ENCODE data around the gene PHACTR4.

Gene PHACTR4

GRCh38 chr1:28516518-28516956 lies 147.0 kb downstream of the PHACTR4 start:
- H3K79me2 ChIP-seq (ENCODE audit: low read length) = peaks cover 38% of the 10 kb centered on the region
- H3K9ac ChIP-seq (ENCODE audit: low read length) = 0 out of 2 replicates have a peak overlapping the region, but pooled peaks have one; percentile 5
- H2AFZ ChIP-seq (ENCODE audit: low read depth, low read length) = no peak overlapping the region
- H3K36me3 ChIP-seq (replicated peaks; ENCODE audit: low read depth, low read length) = peaks cover 15% of the 10 kb centered on the region
- H3K4me2 ChIP-seq (ENCODE audit: low read length) = peak overlapping the region; percentile 73
- no peak overlapping the region for H3K4me3 ChIP-seq (ENCODE audit: low read length)
- TF ChIP-seq, protein P1, sequence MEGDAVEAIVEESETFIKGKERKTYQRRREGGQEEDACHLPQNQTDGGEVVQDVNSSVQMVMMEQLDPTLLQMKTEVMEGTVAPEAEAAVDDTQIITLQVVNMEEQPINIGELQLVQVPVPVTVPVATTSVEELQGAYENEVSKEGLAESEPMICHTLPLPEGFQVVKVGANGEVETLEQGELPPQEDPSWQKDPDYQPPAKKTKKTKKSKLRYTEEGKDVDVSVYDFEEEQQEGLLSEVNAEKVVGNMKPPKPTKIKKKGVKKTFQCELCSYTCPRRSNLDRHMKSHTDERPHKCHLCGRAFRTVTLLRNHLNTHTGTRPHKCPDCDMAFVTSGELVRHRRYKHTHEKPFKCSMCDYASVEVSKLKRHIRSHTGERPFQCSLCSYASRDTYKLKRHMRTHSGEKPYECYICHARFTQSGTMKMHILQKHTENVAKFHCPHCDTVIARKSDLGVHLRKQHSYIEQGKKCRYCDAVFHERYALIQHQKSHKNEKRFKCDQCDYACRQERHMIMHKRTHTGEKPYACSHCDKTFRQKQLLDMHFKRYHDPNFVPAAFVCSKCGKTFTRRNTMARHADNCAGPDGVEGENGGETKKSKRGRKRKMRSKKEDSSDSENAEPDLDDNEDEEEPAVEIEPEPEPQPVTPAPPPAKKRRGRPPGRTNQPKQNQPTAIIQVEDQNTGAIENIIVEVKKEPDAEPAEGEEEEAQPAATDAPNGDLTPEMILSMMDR (IDR thresholded peaks at IDR 0.05; ENCODE audit: low read depth, low read length) = no peak
- TF ChIP-seq EZH2phosphoT487 (IDR thresholded peaks at IDR 0.05; ENCODE audit: low read depth) = no peak
- no peaks in the 10 kb centered on the region for H4K20me1 ChIP-seq (ENCODE audit: insufficient read depth, low read length)
- H3K27ac ChIP-seq (ENCODE audit: low read length) = peak overlapping the region; percentile 77
- H3K9me3 ChIP-seq (ENCODE audit: insufficient read depth, low read length) = no peaks in the 10 kb centered on the region
- H3K27me3 ChIP-seq (ENCODE audit: low read depth, low read length) = no peaks in the 10 kb centered on the region
- H3K4me1 ChIP-seq (ENCODE audit: low read length) = peaks cover 20% of the 10 kb centered on the region

- peak overlapping the region; percentile 98 for H3K9ac ChIP-seq (ENCODE audit: low read length)
- H4K20me1 ChIP-seq (ENCODE audit: insufficient read depth, low read length) = no peaks in the 10 kb centered on the region
Measured at GRCh38 chr1:28517649-28517999, 148.1 kb downstream of the PHACTR4 start.

DNA sequence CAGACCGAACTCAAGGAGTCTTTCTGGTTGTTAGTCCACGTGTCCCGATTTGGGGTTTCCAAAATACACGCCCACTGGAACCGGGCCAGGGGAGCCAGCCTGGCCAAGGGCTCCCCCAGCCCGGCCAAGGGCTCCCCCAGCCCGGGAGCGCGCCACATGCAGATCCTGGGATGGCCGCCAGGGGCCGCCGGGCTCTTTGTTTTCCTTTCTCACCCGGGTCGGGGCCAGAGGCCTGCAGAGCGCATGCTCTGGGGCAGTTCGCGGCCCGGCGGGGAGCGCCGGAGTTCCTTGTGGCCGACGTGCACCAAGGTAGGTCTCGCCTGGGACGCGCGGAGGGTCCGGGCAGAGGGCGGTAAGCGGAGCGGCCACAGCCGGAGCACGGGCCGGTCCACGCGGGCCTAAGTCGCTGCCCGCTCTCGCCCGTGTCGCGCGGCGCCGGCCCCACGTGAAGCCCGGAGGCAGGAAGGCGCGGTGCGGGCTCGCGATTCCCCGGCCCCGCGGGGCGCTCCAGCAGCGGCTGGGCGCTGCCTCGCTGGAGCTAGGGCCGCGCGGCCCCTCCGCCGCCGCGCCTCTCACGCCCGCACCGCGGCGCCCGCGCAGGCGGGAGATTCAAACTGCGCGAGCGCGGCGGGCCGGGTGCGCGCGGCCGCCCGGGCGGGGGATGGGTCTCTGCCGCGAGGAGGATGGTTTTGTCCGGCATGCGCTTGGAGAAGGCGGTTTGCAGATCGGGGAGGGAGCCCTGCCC lies 148.6 kb downstream of the PHACTR4 start:
- Histone ChIP-seq H3K27ac (ENCODE audit: low read length) (peak overlapping the region; percentile 77), H3K9me3 (ENCODE audit: insufficient read depth, low read length) (no peaks in the 10 kb centered on the region), H3K4me3 (ENCODE audit: low read length) (peak overlapping the region; percentile 99), H3K36me3 (replicated peaks; ENCODE audit: low read depth, low read length) (peaks cover 7% of the 10 kb centered on the region), H3K27me3 (ENCODE audit: low read depth, low read length) (no peaks in the 10 kb centered on the region), H3K4me2 (ENCODE audit: low read length) (peak overlapping the region; percentile 90), H3K4me1 (ENCODE audit: low read length) (peaks cover 20% of the 10 kb centered on the region), H3K79me2 (ENCODE audit: low read length) (peaks cover 53% of the 10 kb centered on the region), H4K20me1 (ENCODE audit: insufficient read depth, low read length) (no peaks in the 10 kb centered on the region), H2AFZ (ENCODE audit: low read depth, low read length) (peak overlapping the region; percentile 77; the same call in 1 of the 2 replicates), H3K9ac (ENCODE audit: low read length) (peak overlapping the region; percentile 98)
- TF ChIP-seq, protein P1 (IDR thresholded peaks at IDR 0.05; ENCODE audit: low read depth, low read length) = peak; percentile 73
- TF ChIP-seq EZH2phosphoT487 (IDR thresholded peaks at IDR 0.05; ENCODE audit: low read depth) = no peak

More at GRCh38 chr1:28517649-28517999, 148.1 kb downstream of the PHACTR4 start:
- peak overlapping the region; percentile 77 for H3K27ac ChIP-seq (ENCODE audit: low read length)
- H3K36me3 ChIP-seq (replicated peaks; ENCODE audit: low read depth, low read length) = peaks cover 8% of the 10 kb centered on the region
- H3K4me3 ChIP-seq (ENCODE audit: low read length) = peak overlapping the region; percentile 99
- H2AFZ ChIP-seq (ENCODE audit: low read depth, low read length) = no peak overlapping the region
- peak overlapping the region; percentile 73 for H3K4me2 ChIP-seq (ENCODE audit: low read length)
- H3K27me3 ChIP-seq (ENCODE audit: low read depth, low read length) = no peaks in the 10 kb centered on the region
- peaks cover 20% of the 10 kb centered on the region for H3K4me1 ChIP-seq (ENCODE audit: low read length)
- TF ChIP-seq, protein P1 (IDR thresholded peaks at IDR 0.05; ENCODE audit: low read depth, low read length) = no peak
- no peak for TF ChIP-seq EZH2phosphoT487 (IDR thresholded peaks at IDR 0.05; ENCODE audit: low read depth)
- no peaks in the 10 kb centered on the region for H3K9me3 ChIP-seq (ENCODE audit: insufficient read depth, low read length)
- peaks cover 49% of the 10 kb centered on the region for H3K79me2 ChIP-seq (ENCODE audit: low read length)

- Histone ChIP-seq H3K9ac (ENCODE audit: low read length) (peak overlapping the region; percentile 98), H3K9me3 (ENCODE audit: insufficient read depth, low read length) (no peaks in the 10 kb centered on the region), H3K79me2 (ENCODE audit: low read length) (peaks cover 59% of the 10 kb centered on the region), H3K4me3 (ENCODE audit: low read length) (peak overlapping the region; percentile 99), H3K27me3 (ENCODE audit: low read depth, low read length) (no peaks in the 10 kb centered on the region), H3K36me3 (replicated peaks; ENCODE audit: low read depth, low read length) (peaks cover under 1% of the 10 kb centered on the region), H3K27ac (ENCODE audit: low read length) (peak overlapping the region; percentile 77), H3K4me2 (ENCODE audit: low read length) (peak overlapping the region; percentile 90), H4K20me1 (ENCODE audit: insufficient read depth, low read length) (0 out of 2 replicates have a peak, but pooled peaks cover 4% of the 10 kb centered on the region), H2AFZ (ENCODE audit: low read depth, low read length) (no peak overlapping the region), H3K4me1 (ENCODE audit: low read length) (peaks cover 20% of the 10 kb centered on the region)
- TF ChIP-seq EZH2phosphoT487 (IDR thresholded peaks at IDR 0.05; ENCODE audit: low read depth) = no peak
Measured at GRCh38 chr1:28518745-28519341, 149.3 kb downstream of the PHACTR4 start.

Data from OCI-LY3 (cell line).